HCT116 (cell line): Measurements from ENCODE around the gene SEMA6B. TPM values are rescaled to one million over a fixed set of nuclear protein-coding genes. Genes with fewer than 3 reads are reported as not detected.

ENCODE experiments used
- ATAC-seq: fragments of 200-7000 bp; cut with Tn5 transposase; 2 replicates; pipeline ENCODE4 v1.9.1; 2020; ENCODE audit warnings: mild to moderate bottlenecking, moderate library complexity
- BruUV-seq: library from RNA; stranded (reverse); fragments of 400-500 nt; replicated peaks from 2 replicates; lab custom pipeline; 2021; lab: Mats Ljungman, UMichigan
- CTCF ChIA-PET: fragments of 300-600 bp; sonication (Branson Sonifier 250); formaldehyde crosslinking; loops from one replicate; lab custom pipeline; 2021; ENCODE audit warnings: antibody characterized with exemption; lab: Charles Lee
- POLR2A ChIA-PET: fragments of 300-600, 350-600 bp; sonication (Branson Sonifier 250); formaldehyde crosslinking; loops from one replicate; lab custom pipeline; 2021; ENCODE audit warnings: antibody characterized with exemption; lab: Charles Lee
- RAD21 ChIA-PET, 2 experiments: fragments of 300-600 bp; sonication (Branson Sonifier 250); formaldehyde crosslinking; loops; one replicate each; lab custom pipeline; 2023; ENCODE audit warnings: low total read pairs in 2 of 2; ENCODE audit not compliant: uncharacterized antibody in 2 of 2, unreplicated experiment in 2 of 2, low non-redundant PET in 1 of 2; lab: Charles Lee
- DNase-seq: peaks from one replicate; pipeline ENCODE4 v3.0.0-alpha.2; 2010; ENCODE audit warnings: low read depth, low spot score
- H2AFZ ChIP-seq: fragments of 200-600 bp; shearing (Covaris generic), sonication (generic); 2 replicates; pipeline ENCODE4 v1.6.1; 2017; ENCODE audit warnings: low read depth, mixed run types, mixed read lengths, antibody characterized with exemption, low read length; ENCODE audit not compliant: poor library complexity, severe bottlenecking
- H3K27ac ChIP-seq: 2 replicates; pipeline ENCODE4 v1.5.1; 2012; ENCODE audit warnings: low read depth, low read length
- H3K27me3 ChIP-seq: fragments of 200-600 bp; sonication (generic); 2 replicates; pipeline ENCODE4 v1.6.1; 2016; ENCODE audit warnings: mixed run types, low read length, mixed read lengths; ENCODE audit not compliant: insufficient read depth
- H3K36me3 ChIP-seq, 2 experiments: fragments of 200-500 bp in 1 of 2; fragments of 200-600 bp in 1 of 2; sonication (Bioruptor generic) in 1 of 2; sonication (generic) in 1 of 2; 2 replicates each; pipeline versions ENCODE4 v1.5.1 to v1.6.1; 2014 to 2016; ENCODE audit warnings: low read length in 2 of 2, inconsistent platforms in 1 of 2, mixed read lengths in 1 of 2, mixed run types in 1 of 2; ENCODE audit not compliant: insufficient read depth in 2 of 2, control insufficient read depth in 1 of 2
- H3K4me1 ChIP-seq, 2 experiments: fragments of 200-600 bp in 1 of 2; sonication (generic) in 1 of 2; 2 replicates each; pipeline versions ENCODE4 v1.5.1 to v1.6.1; 2012 to 2017; ENCODE audit warnings: low read length in 2 of 2, inconsistent platforms in 1 of 2, mild to moderate bottlenecking in 1 of 2, mixed read lengths in 1 of 2, mixed run types in 1 of 2, moderate library complexity in 1 of 2; ENCODE audit not compliant: insufficient read depth in 2 of 2, control insufficient read depth in 1 of 2
- H3K4me2 ChIP-seq: fragments of 200-600 bp; sonication (generic); 2 replicates; pipeline ENCODE4 v1.6.1; 2017; ENCODE audit warnings: mixed run types, low read length, mixed read lengths
- H3K4me3 ChIP-seq, 2 experiments: fragments of 200-600 bp in 1 of 2; sonication (generic) in 1 of 2; replicated peaks in 1 of 2; 2 replicates each; pipeline ENCODE4 v1.5.1; 2011 to 2016; ENCODE audit warnings: low read length in 2 of 2, control low read depth in 1 of 2, low read depth in 1 of 2, mild to moderate bottlenecking in 1 of 2, mixed read lengths in 1 of 2, mixed run types in 1 of 2
- H3K79me2 ChIP-seq: fragments of 200-600 bp; sonication (generic); 2 replicates; pipeline ENCODE4 v1.6.1; 2017; ENCODE audit warnings: mild to moderate bottlenecking, mixed run types, low read length, moderate library complexity, mixed read lengths; ENCODE audit not compliant: insufficient read depth
- H3K9ac ChIP-seq: fragments of 200-600 bp; sonication (generic); 2 replicates; pipeline ENCODE4 v1.6.1; 2016; ENCODE audit warnings: low read length, mixed read lengths
- H3K9me2 ChIP-seq: fragments of 200-600 bp; sonication (generic), shearing (Covaris generic); 2 replicates; pipeline ENCODE4 v1.6.1; 2017; ENCODE audit warnings: mixed run types, mild to moderate bottlenecking, moderate library complexity; ENCODE audit not compliant: insufficient read depth
- H3K9me3 ChIP-seq, 2 experiments: fragments of 200-500 bp in 1 of 2; fragments of 200-600 bp in 1 of 2; sonication (Bioruptor generic) in 1 of 2; sonication (generic) in 1 of 2; 2 replicates each; pipeline ENCODE4 v1.6.1; 2014 to 2017; ENCODE audit warnings: low read length in 2 of 2, mixed read lengths in 2 of 2, inconsistent platforms in 1 of 2, low read depth in 1 of 2, mild to moderate bottlenecking in 1 of 2, mixed run types in 1 of 2, moderate library complexity in 1 of 2; ENCODE audit not compliant: control insufficient read depth in 1 of 2, insufficient read depth in 1 of 2
- H4K20me1 ChIP-seq: fragments of 200-600 bp; sonication (generic), shearing (Covaris generic); 2 replicates; pipeline ENCODE4 v1.6.1; 2017; ENCODE audit warnings: mixed run types, mild to moderate bottlenecking, moderate library complexity; ENCODE audit not compliant: insufficient read depth
- CBX3 ChIP-seq: IDR thresholded peaks from 2 replicates; pipeline ENCODE4 v1.6.1; 2012; ENCODE audit warnings: low read depth
- POLR2A ChIP-seq: IDR thresholded peaks from 2 replicates; pipeline ENCODE4 v1.7.0; 2011; ENCODE audit warnings: borderline replicate concordance; ENCODE audit not compliant: insufficient read depth, insufficient read length; ENCODE audit errors: extremely low read depth
- POLR2AphosphoS5 ChIP-seq: IDR thresholded peaks from 2 replicates; pipeline ENCODE4 v1.6.1; 2011; ENCODE audit warnings: mild to moderate bottlenecking, low read depth, low read length, moderate library complexity
- RAD21 ChIP-seq: IDR thresholded peaks from 2 replicates; pipeline ENCODE4 v1.6.1; 2012; ENCODE audit warnings: low read depth, mild to moderate bottlenecking
- ZFX ChIP-seq: fragments of 450-650 bp; IDR thresholded peaks from 2 replicates; pipeline ENCODE4 v1.6.1; 2017
- ZNF274 ChIP-seq: fragments of 200-500 bp; sonication (Bioruptor generic); IDR thresholded peaks from 2 replicates; pipeline ENCODE4 v1.6.1; 2014; ENCODE audit warnings: mild to moderate bottlenecking, low read depth, low read length, inconsistent platforms
- intact Hi-C: fragments of 100-400 bp; cut with micrococcal nuclease; formaldehyde crosslinking; loops from 2 replicates; pipeline ENCODE4 v1.10.0; 2022
- total RNA-seq: library from RNA; stranded (reverse); gene quantifications from one replicate; pipeline ENCODE4 v1.2.1, GENCODE V29; 2021; ENCODE audit not compliant: unreplicated experiment
- TF ChIP-seq, protein P1 (sequence below): IDR thresholded peaks from 2 replicates; pipeline ENCODE4 v1.6.1; 2011; ENCODE audit warnings: mild to moderate bottlenecking, low read length, moderate library complexity; ENCODE audit not compliant: insufficient replicate concordance; ENCODE audit errors: extremely low read depth
- TF ChIP-seq, protein P2 (sequence below): IDR thresholded peaks from 2 replicates; pipeline ENCODE4 v1.6.1; 2012; ENCODE audit warnings: low read depth
- TF ChIP-seq, protein P3 (sequence below): IDR thresholded peaks from 2 replicates; pipeline ENCODE4 v1.6.1; 2012

SEMA6B gene
- total RNA-seq, 1 experiment from 2014 or later, result 58.4 TPM

DNA sequence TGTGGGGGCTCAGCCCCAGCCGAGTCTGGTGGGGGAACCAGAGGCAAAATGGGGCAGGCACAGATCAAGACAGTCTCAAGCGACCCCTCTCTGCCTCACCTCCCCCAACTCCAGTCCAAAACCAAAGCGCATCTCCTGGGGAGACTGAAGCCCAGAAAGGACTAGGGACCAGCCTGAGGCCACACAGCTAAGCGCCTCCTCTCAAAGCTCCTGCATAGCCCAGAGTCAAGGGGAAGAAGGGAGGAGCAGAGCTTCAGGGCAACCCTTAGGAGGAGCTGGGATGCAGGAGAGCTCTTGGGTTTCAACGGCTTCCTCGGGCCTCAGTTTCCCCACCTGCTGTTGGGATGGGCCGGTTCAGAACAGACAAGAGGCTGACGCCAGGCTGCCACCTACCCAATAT, 19.9 kb upstream of the SEMA6B start:
- ChIA-PET CTCF (interaction anchor here (1.1 to 1.6 kb wide), 2 partner anchors 10 to 45 kb away, joined by 3 to 4 read pairs; no protein-coding TSS in a partner anchor), RAD21 (no interaction called here), POLR2A (no interaction called here)
- Histone ChIP-seq H3K4me1 (peaks cover 48 to 80% of the 10 kb centered on the region in 2 experiments), H2AFZ (no peak overlapping the region), H3K9ac (no peak overlapping the region), H3K9me3 (no peaks in the 10 kb centered on the region), H3K4me2 (peak overlapping the region; percentile 74), H3K27ac (peak overlapping the region; percentile 22; the same call in 1 of the 2 replicates), H3K27me3 (no peaks in the 10 kb centered on the region), H3K79me2 (peaks cover 27% of the 10 kb centered on the region), H3K36me3 (no peaks in the 10 kb centered on the region), H4K20me1 (no peaks in the 10 kb centered on the region), H3K9me2 (no peaks in the 10 kb centered on the region), H3K4me3 (no peak overlapping the region)
- intact Hi-C loops, result loop anchor here (5.0 to 10.0 kb wide), 2 partner anchors 53 to 225 kb away; no protein-coding TSS in a partner anchor
- DNase-seq, result no peak
- TF ChIP-seq ZFX (no peak), RAD21 (no peak), POLR2AphosphoS5 (no peak), POLR2A (no peak), ZNF274 (no peak), CBX3 (no peak)
- TF ChIP-seq, protein P1, sequence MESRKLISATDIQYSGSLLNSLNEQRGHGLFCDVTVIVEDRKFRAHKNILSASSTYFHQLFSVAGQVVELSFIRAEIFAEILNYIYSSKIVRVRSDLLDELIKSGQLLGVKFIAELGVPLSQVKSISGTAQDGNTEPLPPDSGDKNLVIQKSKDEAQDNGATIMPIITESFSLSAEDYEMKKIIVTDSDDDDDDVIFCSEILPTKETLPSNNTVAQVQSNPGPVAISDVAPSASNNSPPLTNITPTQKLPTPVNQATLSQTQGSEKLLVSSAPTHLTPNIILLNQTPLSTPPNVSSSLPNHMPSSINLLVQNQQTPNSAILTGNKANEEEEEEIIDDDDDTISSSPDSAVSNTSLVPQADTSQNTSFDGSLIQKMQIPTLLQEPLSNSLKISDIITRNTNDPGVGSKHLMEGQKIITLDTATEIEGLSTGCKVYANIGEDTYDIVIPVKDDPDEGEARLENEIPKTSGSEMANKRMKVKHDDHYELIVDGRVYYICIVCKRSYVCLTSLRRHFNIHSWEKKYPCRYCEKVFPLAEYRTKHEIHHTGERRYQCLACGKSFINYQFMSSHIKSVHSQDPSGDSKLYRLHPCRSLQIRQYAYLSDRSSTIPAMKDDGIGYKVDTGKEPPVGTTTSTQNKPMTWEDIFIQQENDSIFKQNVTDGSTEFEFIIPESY, result no peak
- TF ChIP-seq, protein P2, sequence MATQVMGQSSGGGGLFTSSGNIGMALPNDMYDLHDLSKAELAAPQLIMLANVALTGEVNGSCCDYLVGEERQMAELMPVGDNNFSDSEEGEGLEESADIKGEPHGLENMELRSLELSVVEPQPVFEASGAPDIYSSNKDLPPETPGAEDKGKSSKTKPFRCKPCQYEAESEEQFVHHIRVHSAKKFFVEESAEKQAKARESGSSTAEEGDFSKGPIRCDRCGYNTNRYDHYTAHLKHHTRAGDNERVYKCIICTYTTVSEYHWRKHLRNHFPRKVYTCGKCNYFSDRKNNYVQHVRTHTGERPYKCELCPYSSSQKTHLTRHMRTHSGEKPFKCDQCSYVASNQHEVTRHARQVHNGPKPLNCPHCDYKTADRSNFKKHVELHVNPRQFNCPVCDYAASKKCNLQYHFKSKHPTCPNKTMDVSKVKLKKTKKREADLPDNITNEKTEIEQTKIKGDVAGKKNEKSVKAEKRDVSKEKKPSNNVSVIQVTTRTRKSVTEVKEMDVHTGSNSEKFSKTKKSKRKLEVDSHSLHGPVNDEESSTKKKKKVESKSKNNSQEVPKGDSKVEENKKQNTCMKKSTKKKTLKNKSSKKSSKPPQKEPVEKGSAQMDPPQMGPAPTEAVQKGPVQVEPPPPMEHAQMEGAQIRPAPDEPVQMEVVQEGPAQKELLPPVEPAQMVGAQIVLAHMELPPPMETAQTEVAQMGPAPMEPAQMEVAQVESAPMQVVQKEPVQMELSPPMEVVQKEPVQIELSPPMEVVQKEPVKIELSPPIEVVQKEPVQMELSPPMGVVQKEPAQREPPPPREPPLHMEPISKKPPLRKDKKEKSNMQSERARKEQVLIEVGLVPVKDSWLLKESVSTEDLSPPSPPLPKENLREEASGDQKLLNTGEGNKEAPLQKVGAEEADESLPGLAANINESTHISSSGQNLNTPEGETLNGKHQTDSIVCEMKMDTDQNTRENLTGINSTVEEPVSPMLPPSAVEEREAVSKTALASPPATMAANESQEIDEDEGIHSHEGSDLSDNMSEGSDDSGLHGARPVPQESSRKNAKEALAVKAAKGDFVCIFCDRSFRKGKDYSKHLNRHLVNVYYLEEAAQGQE, result no peak
- TF ChIP-seq, protein P3, sequence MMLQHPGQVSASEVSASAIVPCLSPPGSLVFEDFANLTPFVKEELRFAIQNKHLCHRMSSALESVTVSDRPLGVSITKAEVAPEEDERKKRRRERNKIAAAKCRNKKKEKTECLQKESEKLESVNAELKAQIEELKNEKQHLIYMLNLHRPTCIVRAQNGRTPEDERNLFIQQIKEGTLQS, result no peak
- ATAC-seq, result no peak
- BruUV-seq, result no TSS peak
